A549 (cell line): ENCODE data around the gene SBNO1. TPM values are rescaled to one million over a fixed set of nuclear protein-coding genes. Genes with fewer than 3 reads are reported as not detected.

ENCODE experiments used
- ATAC-seq, 2 experiments: fragments of 200-7000 bp in 1 of 2; fragments of >200 bp in 1 of 2; cut with Nextera tagmentation in 1 of 2; cut with Tn5 transposase in 1 of 2; 3 replicates each; pipeline versions ENCODE4 v1.8.0 to v1.9.1; 2018 to 2020; ENCODE audit warnings: mild to moderate bottlenecking in 1 of 2, moderate library complexity in 1 of 2
- CTCF ChIA-PET: fragments of 300-600 bp; sonication (Branson Sonifier 250); formaldehyde crosslinking; extraction: SDS; loops from one replicate; lab custom pipeline; 2021; ENCODE audit warnings: antibody characterized with exemption, inconsistent platforms; lab: Yijun Ruan, JAX
- POLR2A ChIA-PET: fragments of 350-600 bp; formaldehyde crosslinking; extraction: SDS; loops from one replicate; lab custom pipeline; 2021; ENCODE audit warnings: antibody characterized with exemption, inconsistent platforms; lab: Yijun Ruan, JAX
- DNase-seq, 2 experiments: peaks; one replicate each; pipeline versions ENCODE4 v3.0.0 to v3.0.0-alpha.2; 2011 to 2016; ENCODE audit warnings: low read depth in 1 of 2, low spot score in 1 of 2
- FAIRE-seq: peaks from 2 replicates; lab custom pipeline; 2011; peaks lifted over from hg19 to GRCh38; lab: Jason Lieb, UNC
- H3K27ac ChIP-seq, 2 experiments: fragments of >200 bp; sonication (Bioruptor Twin); formaldehyde crosslinking; 3 replicates each; pipeline ENCODE4 v1.5.1; 2016 to 2017
- H3K4me1 ChIP-seq: fragments of >200 bp; sonication (Bioruptor Twin); formaldehyde crosslinking; 3 replicates; pipeline ENCODE4 v1.6.1; 2016
- H3K4me2 ChIP-seq: fragments of >200 bp; sonication (Bioruptor Twin); formaldehyde crosslinking; 3 replicates; pipeline ENCODE4 v1.6.1; 2016
- H3K4me3 ChIP-seq: fragments of >200 bp; sonication (Bioruptor Twin); formaldehyde crosslinking; 3 replicates; pipeline ENCODE4 v1.5.1; 2016
- H3K9me3 ChIP-seq: fragments of >200 bp; sonication (Bioruptor Twin); formaldehyde crosslinking; 3 replicates; pipeline ENCODE4 v1.6.1; 2016
- BHLHE40 ChIP-seq: IDR thresholded peaks from 2 replicates; pipeline ENCODE4 v1.6.1; 2012; ENCODE audit warnings: low read depth, low read length, inconsistent platforms
- CEBPB ChIP-seq, 2 experiments: fragments of >200 bp in 1 of 2; sonication (Bioruptor Twin) in 1 of 2; formaldehyde crosslinking in 1 of 2; IDR thresholded peaks; 2 replicates each; pipeline ENCODE4 v1.6.1; 2012 to 2016
- CHD2 ChIP-seq: fragments of 150-350 bp; IDR thresholded peaks from 2 replicates; pipeline ENCODE4 v1.6.1; 2014; ENCODE audit warnings: low read length; ENCODE audit not compliant: partially characterized antibody
- CTCF ChIP-seq: fragments of >200 bp; sonication (Bioruptor Twin); formaldehyde crosslinking; IDR thresholded peaks from 3 replicates; pipeline ENCODE4 v1.5.1; 2016
- EP300 ChIP-seq, 2 experiments: fragments of >200 bp; sonication (Bioruptor Twin); formaldehyde crosslinking; IDR thresholded peaks; 2 replicates in 1 of 2; 3 replicates in 1 of 2; pipeline ENCODE4 v1.6.1; 2016 to 2017
- ESRRA ChIP-seq: fragments of 150-350 bp; IDR thresholded peaks from 2 replicates; pipeline ENCODE4 v1.6.1; 2014; ENCODE audit warnings: mild to moderate bottlenecking, low read length, borderline replicate concordance
- FOSL2 ChIP-seq, 2 experiments: fragments of 450-650 bp in 1 of 2; fragments of >200 bp in 1 of 2; sonication (Bioruptor Twin) in 1 of 2; formaldehyde crosslinking; IDR thresholded peaks; 2 replicates each; pipeline versions ENCODE4 v1.5.0 to v1.6.1; 2016 to 2020; ENCODE audit warnings: mild to moderate bottlenecking in 1 of 2, moderate library complexity in 1 of 2
- GATA3 ChIP-seq: IDR thresholded peaks from 2 replicates; pipeline ENCODE4 v1.6.1; 2012; ENCODE audit warnings: borderline replicate concordance
- HOXA7 ChIP-seq: fragments of 250-450 bp; sonication (Bioruptor Pico); IDR thresholded peaks from 2 replicates; pipeline ENCODE4 v1.5.0; 2020; ENCODE audit warnings: mild to moderate bottlenecking, moderate library complexity
- KDM5A ChIP-seq: fragments of 200-600 bp; sonication (generic); IDR thresholded peaks from 2 replicates; pipeline ENCODE4 v1.6.1; 2016; ENCODE audit warnings: antibody characterized with exemption, mild to moderate bottlenecking
- MAFK ChIP-seq: fragments of 450-650 bp; IDR thresholded peaks from 2 replicates; pipeline ENCODE4 v1.6.1; 2014; ENCODE audit not compliant: partially characterized antibody
- MAX ChIP-seq: IDR thresholded peaks from 2 replicates; pipeline ENCODE4 v1.6.1; 2012
- PHF8 ChIP-seq: fragments of 200-600 bp; sonication (generic); IDR thresholded peaks from 2 replicates; pipeline ENCODE4 v1.6.1; 2016; ENCODE audit warnings: low read depth, mild to moderate bottlenecking, antibody characterized with exemption, moderate library complexity, borderline replicate concordance
- REST ChIP-seq: fragments of 200-600 bp; sonication (generic); IDR thresholded peaks from 2 replicates; pipeline ENCODE4 v1.6.1; 2016; ENCODE audit warnings: antibody characterized with exemption, mild to moderate bottlenecking, moderate library complexity
- WGBS: methylation state at CpG from one replicate; pipeline ENCODE4 v1.1.6; 2017; ENCODE audit errors: missing lambda C conversion rate; 5-methylcytosine and 5-hydroxymethylcytosine counted together
- polyA plus RNA-seq, 4 experiments: library from polyadenylated mRNA; depleted of rRNA in 3 of 4; stranded (reverse); fragments of >200 nt; fragmentation: RNase III in 1 of 4; extraction: RNeasy Plus Mini Kit Qiagen cat#74134 plus additional on column Dnase treatment in 1 of 4; gene quantifications; 2 replicates in 3 of 4; 3 replicates in 1 of 4; pipeline ENCODE4 v1.2.3, GENCODE V29; 2011 to 2017

Gene SBNO1
- polyA plus RNA-seq, 2 of the 4 experiments (the other 2 are of a cell fraction): 25.9 to 35.7 TPM

GRCh38 chr12:123384994-123385376, 20.3 kb upstream of the SBNO1 start:
- peak overlapping the region; percentile 63 to 93 for H3K27ac ChIP-seq
- CTCF ChIA-PET: interaction anchor here (1.4 to 4.5 kb wide), 3 partner anchors 12 to 196 kb away, joined by 3 to 25 read pairs (median 6); no protein-coding TSS in a partner anchor
- no peak for ATAC-seq
- peak overlapping the region; percentile 60 for H3K4me3 ChIP-seq
- DNase-seq: peak; percentile 52 to 60
- FAIRE-seq: no peak
- no peaks in the 10 kb centered on the region for H3K9me3 ChIP-seq
- H3K4me2 ChIP-seq: peak overlapping the region; percentile 69
- 3% methylated on average over 1 of the region's 1 CpG for WGBS
- H3K4me1 ChIP-seq: peaks cover 28% of the 10 kb centered on the region
- POLR2A ChIA-PET: interaction anchor here (2.9 kb wide), 1 partner anchor 21 kb away, joined by 71 read pairs; the partner anchor contains the start of gene SBNO1
- TF ChIP-seq HOXA7 (CRISPR knock-in tag) (no peak), FOSL2 (IDR thresholded peaks at IDR 0.05) (no peak), FOSL2 (CRISPR knock-in tag; IDR thresholded peaks at IDR 0.05) (peak; percentile 62), CEBPB (IDR thresholded peaks at IDR 0.05) (peak in 1 of 2 experiments; percentile 76; a peak in 2 of 4 replicates), REST (no peak)

- peak overlapping the region; percentile 63 to 93 for H3K27ac ChIP-seq
- peak overlapping the region; percentile 69 for H3K4me2 ChIP-seq
- FAIRE-seq: no peak
- POLR2A ChIA-PET: interaction anchor here (0.6 to 2.9 kb wide), 8 partner anchors 20 to 418 kb away, joined by 3 to 71 read pairs (median 6); partner anchors contain the start of genes ABCB9, MPHOSPH9, MTRFR and SBNO1
- TF ChIP-seq GATA3: 0 out of 2 replicates have a peak, but pooled peaks have one; percentile 10
- TF ChIP-seq MAX: no peak; the same call in 1 of the 2 replicates
- TF ChIP-seq CTCF: 0 out of 3 replicates have a peak, but pooled peaks have one; percentile 9
- TF ChIP-seq KDM5A: peak; percentile 44; the same call in 1 of the 2 replicates
- TF ChIP-seq MAFK: peak; percentile 15
- no peak for TF ChIP-seq EP300 (IDR thresholded peaks at IDR 0.05)
- TF ChIP-seq PHF8: peak; percentile 47; the same call in 1 of the 2 replicates
- TF ChIP-seq, all 56 proteins: peak for 5
- peak; percentile 16 to 26 for ATAC-seq
- no peaks in the 10 kb centered on the region for H3K9me3 ChIP-seq
- WGBS: under 1% methylated on average over 37 of the region's 41 CpGs
- peaks cover 26% of the 10 kb centered on the region for H3K4me1 ChIP-seq
- DNase-seq: peak in 1 of 2 experiments; percentile 42
- peak overlapping the region; percentile 60 for H3K4me3 ChIP-seq
- CTCF ChIA-PET: interaction anchor here (1.0 to 4.5 kb wide), 8 partner anchors 11 to 199 kb away, joined by 3 to 25 read pairs (median 4); no protein-coding TSS in a partner anchor
Observed at GRCh38 chr12:123384318-123384993, 19.8 kb upstream of the SBNO1 start.

GRCh38 chr12:123382684-123383083, 18.0 kb upstream of the SBNO1 start:
- DNase-seq (no peak), ATAC-seq (no peak), FAIRE-seq (no peak)
- H3K4me2 ChIP-seq: peak overlapping the region; percentile 65
- no peaks in the 10 kb centered on the region for H3K9me3 ChIP-seq
- WGBS: 96% methylated on average over 14 of the region's 14 CpGs
- no peak for TF ChIP-seq BHLHE40
- TF ChIP-seq ESRRA: 0 out of 2 replicates have a peak, but pooled peaks have one; percentile 41
- no peak for TF ChIP-seq CHD2
- H3K27ac ChIP-seq: peak overlapping the region; percentile 82 to 97; a peak in 4 of 6 replicates
- H3K4me3 ChIP-seq: peak overlapping the region; percentile 54
- ChIA-PET POLR2A (interaction anchor here (2.9 kb wide), 1 partner anchor 18 kb away, joined by 71 read pairs; the partner anchor contains the start of gene SBNO1), CTCF (interaction anchor here (4.5 kb wide), 1 partner anchor 17 kb away, joined by 25 read pairs; no protein-coding TSS in a partner anchor)
- peaks cover 20% of the 10 kb centered on the region for H3K4me1 ChIP-seq
